ENCODE measurements around the gene TACSTD2.
"Not testable (repeated sequence)": the region's sequence is repeated elsewhere in the genome, so short reads cannot be mapped to it uniquely, and the experiment has no call there.

TACSTD2 gene

GRCh38 chr1:58566339-58566738 lies 10.7 kb downstream of the TACSTD2 start:
- DNase-seq, result no peak

- DNase-seq, result not testable (repeated sequence)
Measured at GRCh38 chr1:58563715-58564114, 13.3 kb downstream of the TACSTD2 start.

GRCh38 chr1:58561633-58562032 lies 15.4 kb downstream of the TACSTD2 start:
- DNase-seq, result no peak

- no peak for DNase-seq
Measured at GRCh38 chr1:58555393-58555792, 21.7 kb downstream of the TACSTD2 start.

- DNase-seq, result no peak
Measured at GRCh38 chr1:58551186-58552140, 25.6 kb downstream of the TACSTD2 start.

- not testable (repeated sequence) for DNase-seq
Measured at GRCh38 chr1:58549291-58549690, 27.8 kb downstream of the TACSTD2 start.

- DNase-seq, result no peak
Measured at GRCh38 chr1:58548371-58548770, 28.7 kb downstream of the TACSTD2 start.

- peak; percentile 77 to 98 (median 92) for DNase-seq
Measured at GRCh38 chr1:58546520-58547308, 30.3 kb downstream of the TACSTD2 start, which contains the start of gene OMA1. OMA1 (minus strand) TSS chr1:58546726; CDS start chr1:58539294, 7,432 bp downstream.

GRCh38 chr1:58545591-58546519 lies 31.2 kb downstream of the TACSTD2 start:
- DNase-seq, result peak in 49 of 51 donors; percentile 34 to 92 (median 72)

GRCh38 chr1:58543260-58543659 lies 33.8 kb downstream of the TACSTD2 start:
- DNase-seq, result no peak

- no peak for DNase-seq
Measured at GRCh38 chr1:58539553-58539952, 37.5 kb downstream of the TACSTD2 start.

GRCh38 chr1:58538821-58539220 lies 38.2 kb downstream of the TACSTD2 start:
- no peak for DNase-seq

- DNase-seq, result not testable (repeated sequence)
Measured at GRCh38 chr1:58531842-58532241, 45.2 kb downstream of the TACSTD2 start.

- DNase-seq, result no peak
Measured at GRCh38 chr1:58529284-58529683, 47.8 kb downstream of the TACSTD2 start.

- DNase-seq, result no peak
Measured at GRCh38 chr1:58528518-58528917, 48.5 kb downstream of the TACSTD2 start.

Data from hypothalamus (tissue), 51 donors.